ENCODE results near the gene BLOC1S1. TPM values are rescaled to one million over a fixed set of nuclear protein-coding genes. Genes with fewer than 3 reads are reported as not detected.

Gene BLOC1S1
- total and polyA plus RNA-seq, 10 of the 15 experiments (the other 5 are each of a cell fraction or from before 2014, with no cell fraction given), result 126 to 285 (median 166) TPM

DNA sequence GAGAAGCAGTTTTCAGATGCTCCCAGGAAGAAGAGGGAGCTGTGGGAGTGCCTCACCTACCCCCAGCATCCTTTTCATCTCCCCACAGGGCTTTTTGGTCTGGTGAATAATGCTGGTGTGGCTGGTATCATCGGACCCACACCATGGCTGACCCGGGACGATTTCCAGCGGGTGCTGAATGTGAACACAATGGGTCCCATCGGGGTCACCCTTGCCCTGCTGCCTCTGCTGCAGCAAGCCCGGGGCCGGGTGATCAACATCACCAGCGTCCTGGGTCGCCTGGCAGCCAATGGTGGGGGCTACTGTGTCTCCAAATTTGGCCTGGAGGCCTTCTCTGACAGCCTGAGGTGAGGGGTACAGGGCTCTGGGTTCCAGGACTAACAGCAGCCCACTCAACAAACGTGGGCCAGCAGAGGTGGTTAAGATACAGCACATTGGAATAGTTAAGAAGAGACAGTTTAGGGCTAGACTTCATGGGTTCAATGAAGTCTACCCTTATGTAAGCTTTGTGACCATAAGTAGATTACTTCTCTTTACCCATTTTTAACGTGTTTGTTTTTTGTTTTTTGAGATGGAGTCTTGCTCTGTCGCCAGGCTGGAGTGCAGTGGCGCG is 5.9 kb downstream of the BLOC1S1 start:
- POLR2A ChIA-PET, result interaction anchor here (0.9 to 1.0 kb wide), 2 partner anchors 16 to 24 kb away, joined by 3 to 4 read pairs; no protein-coding TSS in a partner anchor
- 84% methylated on average over 14 of the region's 14 CpGs for WGBS (ENCODE audit: insufficient coverage, insufficient replicate concordance, low lambda C conversion rate, missing lambda C conversion rate)
- H4K20me1 ChIP-seq (ENCODE audit: control insufficient read depth, insufficient read depth), result no peaks in the 10 kb centered on the region

More for the DNA sequence above, 5.9 kb downstream of the BLOC1S1 start:
- in situ Hi-C loops (cut with MboI) (no loop called here), intact Hi-C loops (cut with micrococcal nuclease; ENCODE audit: unreplicated experiment) (loop anchor here (1.0 kb wide), 1 partner anchor 61 kb away; no protein-coding TSS in a partner anchor)
- Histone ChIP-seq H3K36me3 (ENCODE audit: control insufficient read depth in 2 of 2, insufficient read depth in 2 of 2, low read length in 1 of 2) (peaks cover 7% of the 10 kb centered on the region in 2 experiments; a peak in 3 of 4 replicates), H3K4me1 (ENCODE audit: control insufficient read depth, insufficient read depth, low read length) (peaks cover 25% of the 10 kb centered on the region), H3K4me2 (ENCODE audit: control insufficient read depth, insufficient read depth) (no peak overlapping the region), H3K27ac (ENCODE audit: control insufficient read depth, insufficient read depth) (no peak overlapping the region), H2AFZ (ENCODE audit: control insufficient read depth, low read depth, low read length) (no peak overlapping the region), H3K4me3 (no peak overlapping the region), H3K27me3 (replicated peaks in 1 of 2; ENCODE audit: control insufficient read depth in 2 of 2, insufficient read depth in 2 of 2, low read length in 1 of 2) (no peaks in the 10 kb centered on the region), H3K9me3 (replicated peaks; ENCODE audit: control insufficient read depth, insufficient read depth, low read length) (no peaks in the 10 kb centered on the region), H3K79me2 (ENCODE audit: control insufficient read depth, insufficient read depth, low read length) (peaks cover 8% of the 10 kb centered on the region), H3K9ac (ENCODE audit: control insufficient read depth, insufficient read depth, low read length) (no peak overlapping the region)
- no TSS peak for BruUV-seq (replicated peaks)
- no peak for DNase-seq (ENCODE audit: low read depth, low spot score)
- ChIA-PET SMC1A (ENCODE audit: uncharacterized antibody, unreplicated experiment) (interaction anchor here (1.1 to 3.5 kb wide), 5 partner anchors 8 to 65 kb away, joined by 3 to 16 read pairs (median 3); no protein-coding TSS in a partner anchor), CTCF (interaction anchor here (0.8 to 11.4 kb wide), 9 partner anchors 8 to 997 kb away, joined by 3 to 205 read pairs (median 5); partner anchors contain the start of genes CD63, ORMDL2 and SARNP), RAD21 (ENCODE audit: unreplicated experiment) (interaction anchor here (2.2 to 11.0 kb wide), 2 partner anchors 15 to 65 kb away, joined by 7 to 113 read pairs; no protein-coding TSS in a partner anchor)
- no peak for FAIRE-seq
- ATAC-seq, result no peak
- TF ChIP-seq FOXM1 (IDR thresholded peaks at IDR 0.05; ENCODE audit: low read depth, low read length), result no peak
- TF ChIP-seq CREM (IDR thresholded peaks at IDR 0.05; ENCODE audit: low read depth), result no peak
- no peak for TF ChIP-seq CHD4 (IDR thresholded peaks at IDR 0.05)
- no peak for TF ChIP-seq EP300 (IDR thresholded peaks at IDR 0.05; ENCODE audit: borderline replicate concordance in 1 of 2, control insufficient read depth in 1 of 2, low read depth in 2 of 2, low read length in 2 of 2)
- no peak for TF ChIP-seq MXI1 (IDR thresholded peaks at IDR 0.05; ENCODE audit: low read depth, low read length)
- TF ChIP-seq RELA (IDR thresholded peaks at IDR 0.05; ENCODE audit: borderline replicate concordance, partially characterized antibody), result no peak
- TF ChIP-seq ZNF274 (IDR thresholded peaks at IDR 0.05; ENCODE audit: insufficient read depth, insufficient read length), result no peak
- TF ChIP-seq IKZF2 (IDR thresholded peaks at IDR 0.05), result no peak
- TF ChIP-seq, protein P1, sequence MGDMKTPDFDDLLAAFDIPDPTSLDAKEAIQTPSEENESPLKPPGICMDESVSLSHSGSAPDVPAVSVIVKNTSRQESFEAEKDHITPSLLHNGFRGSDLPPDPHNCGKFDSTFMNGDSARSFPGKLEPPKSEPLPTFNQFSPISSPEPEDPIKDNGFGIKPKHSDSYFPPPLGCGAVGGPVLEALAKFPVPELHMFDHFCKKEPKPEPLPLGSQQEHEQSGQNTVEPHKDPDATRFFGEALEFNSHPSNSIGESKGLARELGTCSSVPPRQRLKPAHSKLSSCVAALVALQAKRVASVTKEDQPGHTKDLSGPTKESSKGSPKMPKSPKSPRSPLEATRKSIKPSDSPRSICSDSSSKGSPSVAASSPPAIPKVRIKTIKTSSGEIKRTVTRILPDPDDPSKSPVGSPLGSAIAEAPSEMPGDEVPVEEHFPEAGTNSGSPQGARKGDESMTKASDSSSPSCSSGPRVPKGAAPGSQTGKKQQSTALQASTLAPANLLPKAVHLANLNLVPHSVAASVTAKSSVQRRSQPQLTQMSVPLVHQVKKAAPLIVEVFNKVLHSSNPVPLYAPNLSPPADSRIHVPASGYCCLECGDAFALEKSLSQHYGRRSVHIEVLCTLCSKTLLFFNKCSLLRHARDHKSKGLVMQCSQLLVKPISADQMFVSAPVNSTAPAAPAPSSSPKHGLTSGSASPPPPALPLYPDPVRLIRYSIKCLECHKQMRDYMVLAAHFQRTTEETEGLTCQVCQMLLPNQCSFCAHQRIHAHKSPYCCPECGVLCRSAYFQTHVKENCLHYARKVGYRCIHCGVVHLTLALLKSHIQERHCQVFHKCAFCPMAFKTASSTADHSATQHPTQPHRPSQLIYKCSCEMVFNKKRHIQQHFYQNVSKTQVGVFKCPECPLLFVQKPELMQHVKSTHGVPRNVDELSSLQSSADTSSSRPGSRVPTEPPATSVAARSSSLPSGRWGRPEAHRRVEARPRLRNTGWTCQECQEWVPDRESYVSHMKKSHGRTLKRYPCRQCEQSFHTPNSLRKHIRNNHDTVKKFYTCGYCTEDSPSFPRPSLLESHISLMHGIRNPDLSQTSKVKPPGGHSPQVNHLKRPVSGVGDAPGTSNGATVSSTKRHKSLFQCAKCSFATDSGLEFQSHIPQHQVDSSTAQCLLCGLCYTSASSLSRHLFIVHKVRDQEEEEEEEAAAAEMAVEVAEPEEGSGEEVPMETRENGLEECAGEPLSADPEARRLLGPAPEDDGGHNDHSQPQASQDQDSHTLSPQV (IDR thresholded peaks at IDR 0.05), result no peak

Data from GM12878 (cell line).